HEK293T (cell line): ENCODE measurements around the gene TNS3.

Source experiments
- CTCF ChIA-PET: fragments of 350-600 bp; formaldehyde crosslinking; extraction: SDS; loops from one replicate; lab custom pipeline; 2021; ENCODE audit warnings: antibody characterized with exemption, inconsistent platforms; lab: Yijun Ruan, JAX
- POLR2A ChIA-PET: fragments of 350-600 bp; formaldehyde crosslinking; extraction: SDS; loops from one replicate; lab custom pipeline; 2020; ENCODE audit warnings: antibody characterized with exemption, inconsistent platforms; lab: Yijun Ruan, JAX
- DNase-seq: peaks from one replicate; pipeline ENCODE4 v3.0.0; 2012; ENCODE audit warnings: mixed read lengths; ENCODE audit errors: extremely low spot score
- ARNT ChIP-seq: fragments of 450-650 bp; IDR thresholded peaks from 2 replicates; pipeline ENCODE4 v1.6.1; 2017; ENCODE audit warnings: mild to moderate bottlenecking
- BHLHE40 ChIP-seq: fragments of 450-650 bp; IDR thresholded peaks from 2 replicates; pipeline ENCODE4 v1.6.1; 2016; ENCODE audit warnings: mild to moderate bottlenecking, moderate library complexity, borderline replicate concordance
- CTBP1 ChIP-seq: fragments of 450-650 bp; IDR thresholded peaks from 2 replicates; pipeline ENCODE4 v1.6.1; 2016; ENCODE audit warnings: borderline replicate concordance
- ELF4 ChIP-seq: fragments of 450-650 bp; IDR thresholded peaks from 2 replicates; pipeline ENCODE4 v1.6.1; 2017; ENCODE audit warnings: antibody characterized with exemption
- FOXA1 ChIP-seq: fragments of 450-650 bp; IDR thresholded peaks from 2 replicates; pipeline ENCODE4 v1.6.1; 2016; ENCODE audit warnings: mild to moderate bottlenecking
- FOXK2 ChIP-seq: fragments of 450-650 bp; IDR thresholded peaks from 2 replicates; pipeline ENCODE4 v1.6.1; 2016; ENCODE audit warnings: mild to moderate bottlenecking
- FOXM1 ChIP-seq: fragments of 450-650 bp; IDR thresholded peaks from 2 replicates; pipeline ENCODE4 v1.6.1; 2017; ENCODE audit warnings: mild to moderate bottlenecking, borderline replicate concordance
- HDGF ChIP-seq: fragments of 450-650 bp; IDR thresholded peaks from 2 replicates; pipeline ENCODE4 v1.6.1; 2017; ENCODE audit warnings: antibody characterized with exemption, borderline replicate concordance
- L3MBTL2 ChIP-seq: fragments of 450-650 bp; conservative IDR thresholded peaks from 2 replicates; pipeline ENCODE4 v1.6.1; 2016; ENCODE audit warnings: mild to moderate bottlenecking
- LEF1 ChIP-seq: fragments of 450-650 bp; IDR thresholded peaks from 2 replicates; pipeline ENCODE4 v1.6.1; 2017; ENCODE audit warnings: mild to moderate bottlenecking, borderline replicate concordance
- NFRKB ChIP-seq: fragments of 450-650 bp; IDR thresholded peaks from 2 replicates; pipeline ENCODE4 v1.6.1; 2016; ENCODE audit warnings: mild to moderate bottlenecking, moderate library complexity
- PKNOX1 ChIP-seq: fragments of 450-650 bp; IDR thresholded peaks from 2 replicates; pipeline ENCODE4 v1.6.1; 2016
- SP1 ChIP-seq: fragments of 450-650 bp; IDR thresholded peaks from 2 replicates; pipeline ENCODE4 v1.6.1; 2017
- SUZ12 ChIP-seq: fragments of 450-650 bp; IDR thresholded peaks from 2 replicates; pipeline ENCODE4 v1.6.1; 2016; ENCODE audit warnings: mild to moderate bottlenecking
- TARDBP ChIP-seq: fragments of 450-650 bp; IDR thresholded peaks from 2 replicates; pipeline ENCODE4 v1.6.1; 2016
- ZNF384 ChIP-seq: fragments of 450-650 bp; IDR thresholded peaks from 2 replicates; pipeline ENCODE4 v1.6.1; 2016

Gene TNS3

GRCh38 chr7:47329320-47329926 lies 252.5 kb downstream of the TNS3 start:
- TF ChIP-seq TARDBP (no peak), SUZ12 (no peak), NFRKB (no peak), BHLHE40 (no peak), SP1 (no peak), ZNF384 (no peak), FOXA1 (no peak), ARNT (no peak), PKNOX1 (no peak), LEF1 (no peak), L3MBTL2 (no peak), ELF4 (no peak), FOXM1 (no peak), FOXK2 (no peak), HDGF (no peak), CTBP1 (no peak)
- CTCF ChIA-PET = no interaction called here
- DNase-seq = no peak
- POLR2A ChIA-PET = no interaction called here

DNA sequence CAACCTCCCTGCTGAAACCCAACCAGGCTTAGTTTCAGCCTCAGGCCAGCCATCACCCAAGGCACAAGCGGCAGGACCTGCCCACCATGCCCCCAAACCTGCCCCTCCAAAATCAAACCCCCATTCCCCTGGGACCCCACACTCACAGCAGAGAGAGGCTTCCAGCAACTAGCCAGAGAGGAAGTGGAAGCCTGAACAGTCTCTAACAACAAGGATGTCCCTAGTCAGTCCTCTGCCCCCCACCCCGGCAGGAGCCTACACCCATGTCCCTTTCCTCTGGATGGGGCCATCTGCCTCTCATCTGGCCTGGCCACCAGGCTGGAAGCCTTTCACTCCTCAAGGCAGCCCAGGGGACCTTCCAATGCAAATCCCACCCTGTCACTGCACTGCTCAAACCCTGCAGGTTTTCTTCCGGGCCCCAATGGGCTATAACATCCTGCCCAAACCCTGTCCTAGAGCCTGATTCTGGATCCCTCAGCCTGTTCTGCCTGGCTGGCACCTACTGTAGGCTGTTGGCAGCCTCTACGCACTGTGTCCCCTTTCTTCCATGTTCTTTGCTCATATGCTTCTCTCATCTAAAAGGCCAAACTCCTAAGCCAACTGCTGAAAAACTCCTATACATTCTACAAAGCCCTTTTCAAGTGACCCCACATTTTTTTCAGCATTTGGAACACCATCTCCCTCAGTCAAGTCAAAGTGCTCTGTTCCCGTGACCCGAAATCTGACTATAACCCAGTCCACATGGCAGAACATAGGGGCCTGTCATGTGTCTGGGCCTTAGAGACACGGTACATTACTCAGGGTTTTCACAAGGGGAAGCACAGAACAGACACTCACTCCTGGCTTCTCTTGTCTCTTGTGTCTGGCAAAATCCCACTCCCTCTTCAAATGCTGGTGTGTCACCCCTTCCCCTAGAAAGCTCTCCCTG lies 253.3 kb downstream of the TNS3 start:
- no peak for TF ChIP-seq LEF1
- no peak for TF ChIP-seq SUZ12
- no peak for TF ChIP-seq NFRKB
- no peak for TF ChIP-seq ELF4
- no peak for TF ChIP-seq SP1
- TF ChIP-seq TARDBP = no peak
- no peak for TF ChIP-seq HDGF
- TF ChIP-seq PKNOX1 = no peak
- no peak for TF ChIP-seq BHLHE40
- TF ChIP-seq CTBP1 = no peak
- no peak for TF ChIP-seq FOXA1
- no peak for TF ChIP-seq L3MBTL2
- no peak for TF ChIP-seq FOXK2
- TF ChIP-seq ARNT = no peak
- ChIA-PET CTCF (no interaction called here), POLR2A (no interaction called here)
- DNase-seq = no peak

DNA sequence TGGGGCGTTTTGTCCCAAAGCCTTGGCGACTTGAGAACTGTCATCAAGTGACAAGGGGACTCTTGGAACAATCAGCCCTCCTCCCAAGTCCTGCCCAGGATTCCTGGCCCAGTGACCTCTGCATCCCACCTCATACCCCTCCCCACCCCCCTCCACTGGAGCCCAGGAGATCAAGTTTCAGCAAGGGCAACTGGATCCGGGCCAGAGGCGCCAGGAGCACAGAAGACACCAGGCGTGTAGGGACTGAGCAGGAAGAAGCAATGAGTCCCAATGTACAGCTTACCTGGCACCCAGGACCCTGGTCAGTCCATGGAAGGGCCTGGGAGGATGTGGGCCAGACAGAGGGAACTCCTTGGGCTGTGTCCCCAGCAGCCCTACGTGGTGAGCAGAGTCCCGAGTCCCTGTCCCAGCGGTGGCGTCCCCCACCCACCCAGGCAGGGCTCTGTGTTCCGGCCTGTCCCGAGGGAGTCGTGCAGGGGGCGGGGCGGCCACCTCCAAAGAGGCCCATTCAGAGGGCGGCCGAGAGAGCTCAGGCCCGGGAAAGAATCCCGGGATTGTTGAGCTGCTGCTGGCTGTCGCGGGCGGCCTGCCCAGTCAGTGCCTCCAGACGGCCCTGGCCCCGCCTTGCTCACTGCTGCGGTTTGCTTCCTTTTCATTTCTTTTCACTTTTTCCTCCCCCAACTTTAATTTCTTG lies 254.1 kb downstream of the TNS3 start:
- DNase-seq = peak; percentile 60
- ChIA-PET POLR2A (no interaction called here), CTCF (no interaction called here)
- TF ChIP-seq SUZ12 = no peak

DNA sequence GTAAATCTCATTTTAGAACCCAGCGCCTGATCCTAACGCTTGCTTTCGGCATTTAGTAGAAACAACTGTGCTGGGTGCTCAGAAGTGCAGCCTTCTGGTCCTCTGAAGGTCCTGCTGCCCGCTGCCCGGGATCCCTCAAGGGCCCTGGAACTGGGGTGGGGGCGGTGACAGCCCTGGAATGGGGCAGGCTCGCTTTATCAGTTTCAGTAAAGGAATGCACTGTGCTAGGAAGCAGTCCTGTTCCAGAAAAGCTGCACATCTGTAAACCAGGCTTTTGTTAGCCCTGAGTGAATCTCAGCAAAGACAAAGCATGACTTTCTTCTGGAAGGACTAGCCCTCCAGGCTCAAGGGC lies 254.6 kb downstream of the TNS3 start:
- DNase-seq = no peak
- no peak for TF ChIP-seq TARDBP
- no peak for TF ChIP-seq L3MBTL2
- TF ChIP-seq HDGF = no peak
- TF ChIP-seq NFRKB = no peak
- no peak for TF ChIP-seq LEF1
- no peak for TF ChIP-seq BHLHE40
- no peak for TF ChIP-seq SP1
- CTCF ChIA-PET = no interaction called here
- POLR2A ChIA-PET = no interaction called here

DNA sequence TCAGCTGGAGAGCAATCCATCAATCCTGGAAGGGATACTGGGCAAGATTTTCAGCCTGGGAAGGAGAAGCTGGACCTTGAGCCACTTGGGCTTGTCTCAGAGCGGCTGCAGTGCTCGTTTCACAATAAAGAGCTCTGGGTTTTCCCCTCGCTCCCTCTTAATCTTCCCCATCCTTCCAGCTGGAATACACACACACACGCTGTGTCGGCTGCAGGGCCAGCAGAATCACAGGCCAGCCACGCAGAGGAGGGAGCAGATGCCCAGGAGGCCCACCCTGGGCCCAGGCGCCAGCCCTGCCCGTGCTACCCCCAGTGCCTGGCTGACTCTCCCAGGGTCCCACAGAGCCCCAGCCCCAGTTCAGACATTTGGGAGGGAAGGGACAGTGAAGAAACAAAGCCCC lies 255.1 kb downstream of the TNS3 start:
- CTCF ChIA-PET = no interaction called here
- POLR2A ChIA-PET = no interaction called here
- TF ChIP-seq NFRKB (no peak), FOXK2 (no peak), FOXA1 (no peak), HDGF (no peak), TARDBP (no peak), CTBP1 (no peak), FOXM1 (no peak), LEF1 (no peak), ELF4 (no peak), BHLHE40 (no peak), ZNF384 (no peak), SUZ12 (no peak), ARNT (no peak), PKNOX1 (no peak), L3MBTL2 (no peak), SP1 (no peak)
- no peak for DNase-seq

DNA sequence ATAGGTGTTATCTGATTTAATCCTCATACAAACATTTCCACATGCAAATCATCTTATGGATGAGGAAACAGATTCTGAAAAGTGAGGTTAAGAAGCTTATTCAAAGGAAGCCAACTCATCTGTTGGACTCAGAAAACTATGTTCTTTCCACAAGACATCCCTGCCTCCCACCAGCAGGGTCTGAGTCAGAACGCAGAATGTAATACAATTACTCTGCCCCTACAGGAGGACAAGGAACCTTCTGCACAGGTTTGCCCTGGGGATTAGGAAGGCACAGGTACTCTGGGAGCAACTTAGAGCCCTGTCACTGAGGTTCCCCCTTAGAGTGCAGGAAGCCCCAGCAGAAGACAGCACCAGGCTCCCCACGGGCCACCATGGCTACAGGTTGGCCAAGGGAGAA lies 255.7 kb downstream of the TNS3 start:
- no peak for DNase-seq
- ChIA-PET POLR2A (no interaction called here), CTCF (interaction anchor here (0.8 to 0.9 kb wide), 2 partner anchors 14 to 110 kb away, joined by 3 read pairs; no protein-coding TSS in a partner anchor)
- TF ChIP-seq LEF1 = no peak
- no peak for TF ChIP-seq FOXK2
- TF ChIP-seq PKNOX1 = no peak
- no peak for TF ChIP-seq HDGF
- no peak for TF ChIP-seq ZNF384
- no peak for TF ChIP-seq FOXA1
- TF ChIP-seq SP1 = no peak
- TF ChIP-seq SUZ12 = no peak
